Activated T-cell treated with anti-CD3 and anti-CD28 coated beads for 48 hours (primary cell): Measurements from ENCODE around the gene CAMKK2.
"Not testable (repeated sequence)": the region's sequence is repeated elsewhere in the genome, so short reads cannot be mapped to it uniquely, and the experiment has no call there.

Source experiments
- DNase-seq: peaks from one replicate; pipeline ENCODE4 v3.0.0-alpha.2; 2020; ENCODE audit warnings: low read depth

The CAMKK2 gene

DNA sequence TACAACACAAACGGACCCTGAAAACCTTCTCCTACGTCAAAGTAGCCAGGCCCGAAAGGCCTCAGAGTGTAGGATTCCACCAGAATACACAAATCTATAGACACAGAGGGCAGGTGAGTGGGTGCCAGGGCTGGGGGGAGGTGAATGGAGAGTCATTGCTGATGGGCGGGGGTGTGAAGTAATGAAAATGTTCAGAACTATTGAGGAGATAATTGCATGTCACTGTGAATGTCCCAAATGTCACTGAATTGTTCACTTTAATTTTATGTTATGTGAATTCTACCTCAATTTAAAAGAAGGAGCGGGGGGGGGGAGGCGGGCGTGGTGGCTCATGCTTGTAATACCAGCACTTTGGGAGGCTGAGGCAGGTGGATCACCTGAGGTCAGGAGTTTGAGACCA is 50.6 kb downstream of the CAMKK2 start:
- DNase-seq: no peak

DNA sequence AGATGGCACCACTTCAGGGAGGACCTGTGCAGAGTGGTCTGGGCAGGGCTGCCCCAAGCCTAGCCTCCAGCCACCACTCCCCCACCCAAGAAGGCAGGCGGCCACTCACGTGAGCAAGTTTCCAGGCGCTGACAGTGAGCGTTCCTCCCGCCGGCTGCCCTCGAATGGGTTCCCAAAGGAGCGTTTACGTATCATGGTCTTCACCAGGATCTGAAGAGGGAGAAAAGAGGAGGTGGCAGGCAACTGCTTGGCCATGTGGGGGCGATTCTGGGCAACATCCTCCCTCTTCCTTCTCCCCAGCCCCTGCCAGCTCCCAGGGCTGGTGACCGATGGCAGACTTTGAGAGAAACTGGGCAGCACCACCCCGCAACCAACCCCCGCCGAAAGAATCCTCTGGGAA is 51.5 kb downstream of the CAMKK2 start:
- no peak for DNase-seq

DNA sequence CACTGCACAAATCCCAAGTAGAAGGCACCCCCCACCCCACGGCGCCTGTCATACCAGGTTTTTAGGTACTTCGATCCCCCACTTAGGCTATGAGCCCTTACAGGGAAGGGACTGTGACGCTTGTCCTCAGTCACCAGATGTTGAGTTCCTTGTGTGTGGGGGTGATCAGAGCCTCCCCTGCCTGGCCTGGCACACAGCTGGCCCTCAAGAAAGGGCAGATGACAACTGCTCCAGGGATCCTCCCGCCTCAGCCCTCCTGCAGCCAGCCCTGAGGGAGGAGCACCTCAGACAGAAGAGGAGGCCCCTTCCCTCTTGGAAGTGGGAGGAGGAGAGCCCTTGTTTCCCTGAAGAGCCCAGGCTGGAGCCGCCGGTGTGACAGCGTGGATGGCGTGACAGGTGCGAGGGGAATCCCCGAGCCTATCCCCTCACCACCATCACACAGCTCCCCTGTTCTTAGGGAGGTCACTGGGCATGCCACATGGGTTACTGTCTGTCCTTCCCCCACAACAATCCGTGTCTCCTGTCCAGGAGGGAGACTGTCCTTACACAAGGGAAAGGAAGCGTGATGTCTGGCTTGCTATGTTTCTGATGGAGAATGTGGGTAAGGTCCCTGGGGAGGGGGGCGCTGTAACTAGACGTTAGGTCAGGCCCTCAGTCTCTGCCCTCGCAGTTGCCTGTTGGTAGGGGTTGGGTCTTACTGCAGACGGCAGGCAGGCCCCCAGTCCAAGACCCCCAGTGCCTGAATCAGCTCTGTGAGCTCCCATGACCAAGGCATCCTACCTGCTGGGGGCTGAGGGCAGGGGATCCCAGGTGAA is 55.1 kb downstream of the CAMKK2 start:
- DNase-seq: no peak

DNA sequence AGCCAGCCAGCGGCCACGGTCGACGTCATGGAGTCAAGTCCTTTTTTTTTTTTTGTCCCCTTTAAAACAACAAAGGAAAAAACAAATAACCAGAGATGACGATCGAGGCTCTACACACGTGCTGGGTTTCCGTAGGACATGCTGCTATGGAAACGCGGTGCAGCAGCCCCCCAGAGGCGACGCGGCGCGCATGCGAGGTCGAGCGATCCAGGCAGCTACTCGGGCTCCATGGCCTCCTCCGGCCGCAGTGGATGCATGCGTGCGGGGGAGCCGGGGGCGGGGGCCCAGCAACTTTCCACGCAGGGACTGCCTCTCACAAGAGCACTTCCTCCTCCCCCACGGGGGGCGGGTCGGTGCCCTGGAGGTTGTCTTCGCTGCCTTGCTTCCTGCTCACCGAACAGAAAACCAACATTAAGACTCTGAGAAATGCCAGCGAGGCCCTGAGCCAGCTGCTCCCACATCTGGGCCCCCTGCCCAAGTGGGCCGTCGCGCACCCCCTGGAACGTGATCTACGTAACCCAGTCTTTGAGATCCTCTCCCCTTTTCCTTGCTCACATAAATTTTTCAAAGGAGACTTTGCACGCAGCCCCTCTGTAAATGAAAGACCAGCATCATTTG is 55.9 kb downstream of the CAMKK2 start:
- peak; percentile 67 for DNase-seq

DNA sequence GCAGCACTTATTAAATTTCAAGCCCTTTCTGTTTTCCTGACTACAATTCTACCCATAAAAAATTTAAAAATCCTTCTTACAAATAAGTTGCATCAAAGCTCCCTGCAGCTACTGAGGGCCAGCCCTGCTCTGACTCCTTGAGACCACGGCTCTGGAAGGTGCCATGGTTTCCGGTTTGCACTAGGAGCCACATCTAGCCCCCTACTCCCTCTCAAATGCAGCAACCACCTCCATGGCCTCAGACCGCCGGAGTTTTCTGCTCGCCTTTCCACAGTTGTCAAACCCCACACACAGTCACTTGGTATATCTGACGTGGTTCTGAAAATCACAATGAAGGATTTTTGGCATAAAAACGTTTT is 56.5 kb downstream of the CAMKK2 start:
- DNase-seq: no peak

DNA sequence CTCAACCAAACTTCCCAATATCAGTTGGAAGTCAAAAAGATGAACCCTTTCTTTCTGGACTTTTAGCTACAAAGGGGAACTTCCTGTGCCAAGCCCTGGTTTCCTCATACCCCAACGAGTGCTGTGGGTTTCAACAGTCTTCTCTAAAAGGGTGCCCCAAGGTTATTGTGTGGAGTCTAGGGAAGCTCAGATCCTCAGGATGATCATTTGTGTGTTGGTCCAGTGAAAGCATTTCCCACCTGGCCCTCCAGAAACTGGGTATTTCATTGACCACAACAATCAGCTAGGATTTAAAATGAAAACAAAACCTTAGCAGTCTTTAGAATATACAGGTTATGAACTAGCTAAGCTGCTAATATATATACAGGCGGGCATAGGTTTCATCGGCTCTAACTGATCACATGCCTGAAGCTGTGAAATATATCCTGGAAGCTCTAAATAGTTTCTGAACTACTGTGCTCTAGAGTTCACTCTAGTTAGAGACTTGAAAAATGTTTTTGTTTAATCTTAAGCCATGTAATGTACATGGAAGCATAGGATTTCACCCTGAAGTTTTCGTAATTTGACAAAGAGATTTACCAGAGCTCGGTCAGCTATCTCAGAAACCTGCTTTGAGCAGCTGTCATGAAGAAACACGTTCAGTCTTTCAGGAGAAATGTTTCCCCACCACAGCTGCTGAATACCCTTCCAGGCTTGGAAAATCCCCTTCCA is 57.0 kb downstream of the CAMKK2 start:
- no peak for DNase-seq

DNA sequence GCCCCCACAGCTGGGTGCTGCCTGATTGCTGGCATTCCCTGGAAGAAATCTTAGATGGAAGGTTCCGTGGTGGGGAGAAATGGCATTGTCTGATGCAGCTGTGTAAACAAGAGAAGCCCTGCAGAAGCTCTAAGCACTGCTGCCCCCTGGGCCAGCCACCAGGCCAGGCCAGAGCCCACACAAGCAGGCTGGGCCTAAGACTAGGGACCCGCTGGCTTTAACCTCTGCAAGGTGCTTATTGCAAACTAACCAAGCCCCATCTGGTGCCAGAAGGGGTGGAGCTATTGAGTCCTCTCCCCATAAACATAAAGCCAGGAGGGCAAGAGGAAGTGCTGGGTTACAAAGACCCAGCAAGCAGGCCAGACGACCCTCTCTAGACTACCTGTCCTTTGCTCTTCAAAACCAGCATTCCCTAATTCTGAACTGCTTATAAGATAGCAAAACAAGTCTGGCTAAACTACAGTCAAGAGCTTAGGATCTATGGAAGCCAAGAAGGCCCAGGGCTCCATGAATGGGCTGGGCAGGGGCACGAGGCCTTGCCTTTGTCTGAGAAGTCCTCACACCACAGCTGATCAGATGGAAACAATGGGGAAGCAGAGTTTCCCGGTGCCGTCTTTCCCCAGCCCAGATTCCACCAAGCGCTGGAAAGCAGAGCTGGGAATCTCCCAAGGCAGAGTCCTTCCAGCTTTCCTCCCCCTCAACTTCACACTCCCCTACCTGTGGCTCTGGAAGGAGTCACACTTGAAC is 57.7 kb downstream of the CAMKK2 start:
- DNase-seq: no peak

DNA sequence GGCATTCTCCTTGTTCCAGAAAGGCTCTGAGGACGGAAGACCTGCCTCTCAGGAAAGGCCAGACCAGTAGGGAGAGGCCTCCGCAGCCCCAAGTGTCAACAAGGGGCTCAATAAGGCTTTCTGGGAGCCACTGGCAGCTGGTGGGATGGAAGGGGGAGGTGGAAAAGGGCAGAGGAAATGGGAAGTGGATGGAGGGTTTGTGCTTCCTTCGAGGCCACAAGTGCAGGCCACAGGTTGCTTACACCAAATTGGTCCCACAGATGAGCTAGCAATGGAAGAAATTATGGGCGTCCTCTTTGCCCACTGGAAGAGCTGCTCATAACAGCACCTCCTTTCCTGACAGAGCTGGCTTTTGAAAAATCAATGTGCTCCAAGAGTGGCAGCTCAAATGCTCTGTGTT is 58.4 kb downstream of the CAMKK2 start:
- DNase-seq: no peak

DNA sequence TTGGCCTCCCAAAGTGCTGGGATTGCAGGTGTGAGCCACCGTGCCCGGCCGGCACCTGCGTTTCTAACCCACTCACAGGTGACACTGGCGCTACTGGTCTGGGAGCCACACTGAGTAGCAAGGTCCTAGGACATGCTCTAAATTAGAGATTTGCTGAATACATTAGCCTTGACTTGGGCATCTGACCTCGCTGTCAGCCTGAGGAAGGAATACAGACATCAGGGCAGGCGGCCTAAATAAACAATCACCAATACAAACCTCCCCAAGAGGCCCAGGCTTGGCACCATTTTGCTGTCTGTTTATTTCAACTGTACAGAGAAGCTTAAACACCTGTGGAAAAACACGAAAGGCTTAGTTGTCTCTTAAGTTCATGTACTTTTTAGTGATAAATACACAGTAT is 59.1 kb downstream of the CAMKK2 start:
- DNase-seq: no peak

DNA sequence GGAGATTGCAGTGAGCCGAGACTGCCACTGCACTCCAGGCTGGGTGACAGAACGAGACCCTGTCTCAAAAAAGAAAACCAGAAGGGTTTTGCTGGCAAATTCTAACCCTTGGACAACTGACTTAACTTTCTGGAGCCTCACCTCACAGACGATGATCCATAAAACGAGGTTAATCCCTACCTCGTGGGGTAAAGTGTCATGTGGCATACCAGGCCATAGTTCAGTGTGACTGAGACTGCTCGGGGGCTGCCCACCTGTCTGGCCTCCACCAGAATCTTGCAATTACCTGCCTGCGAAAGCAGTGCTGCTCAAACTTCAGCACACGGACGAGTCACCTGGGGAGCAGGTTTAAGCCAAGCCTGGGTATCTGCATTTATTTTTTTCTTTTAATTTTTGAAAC is 59.7 kb downstream of the CAMKK2 start:
- no peak for DNase-seq

DNA sequence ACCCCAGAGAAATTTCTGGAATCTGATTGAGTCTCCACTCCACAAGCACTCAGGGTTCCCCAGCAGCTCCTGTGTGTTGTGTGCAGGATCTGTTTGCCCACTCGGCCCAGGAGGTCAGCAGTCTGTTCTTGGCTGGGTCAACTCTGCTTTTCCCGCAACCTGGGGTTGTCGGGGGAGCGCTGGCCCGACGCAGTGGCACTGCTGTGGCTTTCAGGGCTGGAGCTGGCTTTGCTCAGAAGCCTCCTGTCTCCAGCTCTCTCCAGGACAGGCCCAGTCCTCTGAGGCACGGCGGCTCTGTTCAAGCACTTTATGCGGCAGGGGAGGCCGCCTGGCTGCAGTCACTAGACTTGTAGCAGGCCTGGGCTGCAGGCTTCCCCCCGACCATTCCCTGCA is 62.9 kb downstream of the CAMKK2 start:
- DNase-seq: no peak

DNA sequence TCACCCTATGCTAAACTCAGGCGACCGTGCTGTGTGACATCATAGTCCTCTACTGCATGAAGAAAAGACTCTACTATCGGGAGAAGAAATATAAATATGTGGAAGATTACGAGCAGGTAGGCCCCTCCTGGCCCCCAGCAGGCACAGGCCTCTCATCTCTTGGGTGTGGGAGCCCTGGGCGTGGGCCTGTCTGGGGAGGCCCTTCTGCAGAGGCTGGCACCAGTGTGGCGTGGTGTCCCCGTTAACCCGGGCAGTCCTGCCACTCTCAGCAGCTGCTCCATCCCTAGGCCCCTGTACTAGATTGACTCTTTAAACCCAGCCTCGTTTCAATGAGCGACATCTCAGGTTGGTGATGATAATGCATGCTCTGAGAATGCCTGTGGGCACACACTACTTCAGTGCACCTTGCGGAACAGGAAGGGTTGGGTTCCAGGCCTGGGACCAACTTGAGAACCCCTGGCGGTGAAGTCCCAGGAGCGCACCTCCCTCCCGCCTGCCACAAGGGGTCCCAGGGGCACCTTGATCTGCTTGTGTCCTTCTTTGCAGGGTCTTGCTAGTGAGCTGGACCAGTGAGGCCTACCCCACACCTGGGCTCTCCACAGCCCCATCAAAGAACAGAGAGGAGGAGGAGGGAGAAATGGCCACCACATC is 63.4 kb downstream of the CAMKK2 start:
- no peak for DNase-seq

DNA sequence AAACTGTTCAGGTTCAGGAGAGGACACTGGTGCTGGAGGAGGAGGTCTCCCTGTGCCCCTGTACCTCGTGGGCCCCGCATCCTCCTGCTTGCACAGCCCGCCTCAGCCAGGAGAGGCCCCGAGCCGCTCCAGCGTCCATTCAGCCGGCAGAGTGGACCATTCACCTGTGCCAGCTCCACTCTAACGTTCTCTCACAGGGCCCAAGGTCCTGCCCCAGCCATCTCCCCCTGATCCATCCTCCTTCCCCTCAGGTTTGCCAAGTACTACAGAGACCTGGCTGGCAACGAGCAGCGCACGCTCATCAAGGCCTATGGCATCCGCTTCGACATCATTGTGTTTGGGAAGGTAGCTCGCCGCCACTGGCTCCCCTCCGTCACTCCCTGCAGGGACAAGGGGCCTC is 64.3 kb downstream of the CAMKK2 start:
- DNase-seq: no peak

DNA sequence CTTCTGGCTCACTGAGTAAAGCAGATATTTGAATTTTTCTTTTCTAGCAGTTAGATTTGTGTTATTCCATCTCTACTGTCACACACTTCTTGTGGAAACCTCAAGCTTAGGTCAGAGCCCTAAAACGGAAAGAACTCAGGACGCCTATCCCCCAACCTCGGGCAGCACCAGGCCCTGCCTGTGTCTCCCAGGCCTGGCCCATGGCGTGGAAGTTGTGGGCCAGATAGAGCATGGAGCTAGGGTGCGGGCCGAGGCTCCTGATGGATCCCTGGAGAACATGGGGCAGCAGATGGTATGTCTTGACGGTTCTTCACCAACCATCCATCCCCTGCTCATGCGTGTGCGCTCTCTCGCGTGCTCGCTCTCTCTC is 66.0 kb downstream of the CAMKK2 start:
- no peak for DNase-seq

DNA sequence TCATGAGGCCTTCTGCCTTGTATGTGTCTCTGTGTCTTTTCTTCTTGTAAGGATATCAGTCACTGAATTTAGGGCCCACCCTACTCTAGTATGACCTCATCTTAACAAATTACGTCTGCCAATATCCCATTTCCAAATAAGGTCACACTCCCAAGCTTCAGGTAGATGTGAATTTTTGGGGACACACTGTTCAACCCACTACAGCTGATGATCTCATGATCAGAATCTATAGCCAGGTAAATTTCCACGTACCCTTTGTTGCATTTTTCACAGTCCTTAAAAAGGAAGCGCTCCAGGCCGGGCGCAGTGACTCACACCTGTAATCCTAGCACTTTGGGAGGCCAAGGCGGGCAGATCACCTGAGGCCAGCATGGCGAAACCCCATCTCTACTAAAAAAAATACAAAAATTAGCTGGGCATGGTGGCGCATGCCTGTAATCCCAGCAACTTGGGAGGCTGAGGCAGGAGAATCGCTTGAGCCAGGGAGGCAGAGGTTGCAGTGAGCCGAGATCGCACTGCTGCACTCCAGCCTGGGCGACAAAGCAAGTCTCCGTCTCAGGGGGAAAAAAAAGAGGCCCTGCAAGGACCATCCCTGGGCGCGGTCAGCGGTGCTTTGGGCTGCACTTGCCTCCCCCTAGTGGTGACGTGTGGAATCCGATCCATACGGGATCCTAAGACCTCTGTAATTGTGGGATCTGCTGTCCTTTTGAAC is 66.5 kb downstream of the CAMKK2 start:
- peak; percentile 57 for DNase-seq

DNA sequence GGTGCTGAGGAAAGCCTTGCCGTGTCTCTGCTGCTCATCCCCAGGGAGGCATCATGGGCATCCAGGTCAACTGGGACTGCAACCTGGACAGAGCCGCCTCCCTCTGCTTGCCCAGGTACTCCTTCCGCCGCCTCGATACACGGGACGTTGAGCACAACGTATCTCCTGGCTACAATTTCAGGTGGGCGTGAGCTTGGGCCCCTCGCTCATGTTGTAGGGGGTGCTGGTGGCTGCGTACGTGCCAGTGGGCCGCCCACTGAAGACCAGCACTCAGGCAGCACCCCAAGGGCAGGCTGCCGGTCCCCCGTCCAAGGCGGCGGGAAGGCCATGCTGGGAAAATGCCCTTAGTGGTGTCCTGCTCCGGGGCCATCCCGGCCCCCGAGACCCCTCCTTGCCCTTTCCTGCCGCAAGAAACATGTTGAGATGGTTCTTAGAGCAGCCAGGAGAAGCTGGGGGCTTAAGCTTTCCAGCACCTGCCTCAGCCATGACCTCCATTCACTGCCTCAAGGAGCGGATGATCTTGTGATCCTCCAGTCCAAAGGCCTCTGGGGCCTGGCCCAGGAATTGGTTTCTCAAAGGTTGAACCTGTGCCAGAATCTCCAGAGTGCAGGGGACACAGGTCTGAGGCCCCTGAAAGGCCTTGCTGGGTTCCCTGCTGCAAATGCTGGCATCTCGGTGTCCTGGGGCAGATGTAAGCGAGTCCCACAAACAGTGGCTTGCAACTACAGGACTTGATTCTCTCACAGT is 67.4 kb downstream of the CAMKK2 start:
- no peak for DNase-seq

DNA sequence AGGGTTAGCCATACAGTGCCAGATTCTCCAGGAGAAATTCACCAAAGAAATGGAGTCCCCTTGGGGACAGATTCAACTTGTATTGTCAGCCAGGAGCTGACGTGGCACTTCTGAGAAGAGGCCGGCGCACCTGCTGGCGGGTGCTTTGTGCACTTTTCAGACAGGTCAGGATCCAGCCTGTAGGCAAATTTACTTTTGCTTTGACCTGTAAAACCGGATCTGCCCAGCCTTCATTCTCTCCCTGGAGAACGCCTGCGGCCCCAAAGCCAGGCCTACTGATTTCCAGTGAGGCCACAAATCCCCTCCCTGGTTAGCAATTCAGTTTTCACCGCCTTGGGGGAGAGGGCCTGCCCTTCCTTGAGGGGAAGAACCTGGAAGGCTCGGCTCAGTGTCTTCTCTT is 69.2 kb downstream of the CAMKK2 start:
- DNase-seq: no peak

DNA sequence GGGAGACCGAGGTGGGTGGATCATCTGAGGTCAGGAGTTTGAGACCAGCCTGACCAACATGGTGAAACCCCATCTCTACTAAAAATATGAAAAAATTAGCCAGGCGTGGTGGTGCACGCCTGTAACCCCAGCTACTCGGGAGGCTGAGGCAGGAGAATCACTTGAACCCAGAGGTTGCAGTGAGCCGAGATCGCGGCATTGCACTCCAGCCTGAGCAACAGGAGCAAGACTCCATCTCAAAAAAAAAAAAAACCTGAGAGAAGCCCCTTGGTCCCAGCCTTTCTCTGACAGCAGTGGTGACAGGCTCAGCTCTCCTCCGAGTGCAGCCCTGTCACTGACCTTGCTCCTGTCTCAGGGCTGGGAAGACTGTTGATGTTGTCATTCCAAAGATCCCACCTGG is 69.6 kb downstream of the CAMKK2 start:
- DNase-seq: not testable (repeated sequence)

DNA sequence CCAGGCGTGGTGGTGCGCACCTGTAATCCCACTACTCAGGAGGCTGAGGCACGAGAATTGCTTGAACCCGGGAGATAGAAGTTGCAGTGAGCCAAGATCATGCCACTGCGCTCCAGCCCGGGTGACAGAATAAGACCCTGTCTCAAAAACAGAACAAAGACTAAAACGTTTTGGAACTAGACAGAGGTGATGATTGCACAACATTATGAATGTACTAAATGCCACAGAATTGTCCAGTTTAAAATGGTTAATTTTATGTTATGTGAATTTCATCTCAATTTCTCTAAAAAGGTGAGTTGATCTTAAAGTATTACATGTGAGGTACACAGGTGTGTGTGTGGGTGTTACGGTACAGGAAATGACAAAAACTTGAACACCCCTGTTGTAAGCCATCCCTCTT is 70.1 kb downstream of the CAMKK2 start:
- DNase-seq: no peak

DNA sequence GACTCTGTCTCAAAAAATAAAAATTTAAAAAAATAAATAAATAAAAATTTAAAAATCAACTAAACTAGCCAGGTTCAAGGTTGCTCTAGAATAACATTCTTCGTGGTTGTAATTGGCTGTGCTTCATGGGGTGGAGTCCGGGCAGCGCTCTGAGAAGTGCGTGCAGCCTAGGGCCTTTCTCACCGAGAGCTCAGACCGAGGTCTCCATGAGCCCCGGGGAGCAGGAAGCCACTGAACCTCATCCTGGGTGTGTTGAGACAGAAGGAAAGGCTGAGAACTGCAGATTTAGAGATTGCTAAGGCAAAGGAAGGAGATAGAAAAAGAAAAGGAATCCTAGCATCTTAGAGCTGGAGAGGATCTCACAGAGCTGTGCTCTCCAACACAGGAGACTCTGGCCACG is 71.9 kb downstream of the CAMKK2 start:
- DNase-seq: no peak
